ENCODE measurements around the gene TPSG1.
"Not testable (repeated sequence)": the region's sequence is repeated elsewhere in the genome, so short reads cannot be mapped to it uniquely, and the experiment has no call there.

Gene TPSG1

DNA sequence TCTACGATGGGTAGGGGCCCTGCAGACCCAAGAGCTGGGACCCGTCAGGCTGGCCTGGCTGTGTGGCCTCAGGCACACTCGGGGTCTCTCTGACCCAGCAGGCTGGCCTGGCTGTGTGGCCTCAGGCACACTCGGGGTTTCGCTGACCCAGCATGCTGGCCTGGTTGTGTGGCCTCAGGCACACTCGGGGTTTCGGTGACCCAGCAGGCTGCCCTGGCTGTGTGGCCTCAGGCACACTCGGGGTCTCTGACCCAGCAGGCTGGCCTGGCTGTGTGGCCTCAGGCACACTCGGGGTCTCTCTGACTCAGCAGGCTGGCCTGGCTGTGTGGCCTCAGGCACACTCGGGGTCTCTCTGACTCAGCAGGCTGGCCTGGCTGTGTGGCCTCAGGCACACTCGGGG lies 34.3 kb downstream of the TPSG1 start:
- not testable (repeated sequence) for H3K27me3 ChIP-seq (ENCODE audit: control insufficient read depth, insufficient read depth, low read length); H3K27ac ChIP-seq (ENCODE audit: low read depth, low read length); H3K9ac ChIP-seq (ENCODE audit: low read length); H3K4me3 ChIP-seq (ENCODE audit: low read length); H3K36me3 ChIP-seq (ENCODE audit: control insufficient read depth, insufficient read depth, low read length)
- peaks cover 21% of the 10 kb centered on the region for H3K4me1 ChIP-seq (ENCODE audit: control insufficient read depth, insufficient read depth, low read length)

DNA sequence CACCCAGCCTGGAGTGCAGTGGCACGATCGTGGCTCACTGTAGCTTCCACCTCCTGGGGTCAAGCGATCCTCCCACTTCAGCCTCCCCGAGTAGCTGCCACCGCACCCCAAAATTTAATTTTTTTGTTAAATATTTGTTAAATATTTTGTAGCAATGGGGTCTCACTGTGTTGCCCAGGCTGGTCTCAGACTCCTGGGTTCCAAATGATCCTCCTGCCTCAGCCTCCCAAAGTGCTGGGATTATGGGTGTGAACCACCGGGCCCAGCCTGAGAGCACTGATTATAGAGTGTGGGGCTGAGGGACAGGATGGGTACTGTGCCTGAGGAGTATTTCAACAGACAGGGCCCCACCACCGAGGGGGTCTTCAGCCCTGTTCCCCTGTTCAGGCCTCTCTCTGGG lies 35.6 kb downstream of the TPSG1 start:
- H3K27me3 ChIP-seq (ENCODE audit: control insufficient read depth, insufficient read depth, low read length): no peaks in the 10 kb centered on the region
- peaks cover 24% of the 10 kb centered on the region for H3K4me1 ChIP-seq (ENCODE audit: control insufficient read depth, insufficient read depth, low read length)
- H3K9ac ChIP-seq (ENCODE audit: low read length): no peak overlapping the region
- H3K36me3 ChIP-seq (ENCODE audit: control insufficient read depth, insufficient read depth, low read length): no peaks in the 10 kb centered on the region
- H3K27ac ChIP-seq (ENCODE audit: low read depth, low read length): no peak overlapping the region
- no peak overlapping the region for H3K4me3 ChIP-seq (ENCODE audit: low read length)

DNA sequence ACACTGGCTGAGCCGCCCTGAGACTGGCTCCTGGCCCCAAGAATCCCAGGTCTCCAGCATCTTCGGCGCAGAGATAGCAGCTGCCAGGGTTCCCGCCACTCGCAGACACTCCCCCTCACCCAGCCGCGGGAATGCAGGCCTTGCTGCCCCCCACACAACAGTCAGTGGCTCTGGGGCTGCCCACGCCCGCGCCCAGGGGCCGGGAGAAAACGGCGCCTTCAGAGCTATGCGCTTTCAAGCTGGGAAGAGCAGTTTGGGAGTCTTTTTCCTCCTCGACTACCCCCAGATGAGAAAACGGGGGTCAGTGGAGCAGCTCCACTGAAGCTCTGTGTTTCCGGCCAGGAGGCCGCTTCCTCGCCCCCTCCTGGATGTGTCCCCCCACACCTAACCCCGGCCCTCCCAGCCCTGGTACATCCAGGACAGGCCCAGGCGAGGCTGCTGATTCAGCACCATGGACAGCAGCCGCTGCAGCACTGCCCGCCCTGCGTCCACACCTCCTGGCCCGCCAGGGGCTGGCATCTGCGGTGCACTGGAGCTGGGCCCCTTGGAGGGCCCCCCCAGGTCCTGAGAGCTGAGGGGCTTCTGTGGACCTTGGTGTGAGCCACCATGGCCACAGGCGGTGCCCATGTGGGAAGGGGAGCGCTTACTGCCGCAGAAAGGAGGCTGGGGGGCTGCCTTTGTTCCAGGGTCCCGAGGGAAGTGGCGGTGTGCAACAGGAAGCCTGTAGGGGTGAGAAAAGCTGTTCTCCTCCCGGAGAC lies 36.5 kb downstream of the TPSG1 start:
- no peak overlapping the region for H3K4me3 ChIP-seq (ENCODE audit: low read length)
- H3K4me1 ChIP-seq (ENCODE audit: control insufficient read depth, insufficient read depth, low read length): peaks cover 27% of the 10 kb centered on the region
- no peaks in the 10 kb centered on the region for H3K27me3 ChIP-seq (ENCODE audit: control insufficient read depth, insufficient read depth, low read length)
- no peaks in the 10 kb centered on the region for H3K36me3 ChIP-seq (ENCODE audit: control insufficient read depth, insufficient read depth, low read length)
- H3K9ac ChIP-seq (ENCODE audit: low read length): no peak overlapping the region
- H3K27ac ChIP-seq (ENCODE audit: low read depth, low read length): no peak overlapping the region

DNA sequence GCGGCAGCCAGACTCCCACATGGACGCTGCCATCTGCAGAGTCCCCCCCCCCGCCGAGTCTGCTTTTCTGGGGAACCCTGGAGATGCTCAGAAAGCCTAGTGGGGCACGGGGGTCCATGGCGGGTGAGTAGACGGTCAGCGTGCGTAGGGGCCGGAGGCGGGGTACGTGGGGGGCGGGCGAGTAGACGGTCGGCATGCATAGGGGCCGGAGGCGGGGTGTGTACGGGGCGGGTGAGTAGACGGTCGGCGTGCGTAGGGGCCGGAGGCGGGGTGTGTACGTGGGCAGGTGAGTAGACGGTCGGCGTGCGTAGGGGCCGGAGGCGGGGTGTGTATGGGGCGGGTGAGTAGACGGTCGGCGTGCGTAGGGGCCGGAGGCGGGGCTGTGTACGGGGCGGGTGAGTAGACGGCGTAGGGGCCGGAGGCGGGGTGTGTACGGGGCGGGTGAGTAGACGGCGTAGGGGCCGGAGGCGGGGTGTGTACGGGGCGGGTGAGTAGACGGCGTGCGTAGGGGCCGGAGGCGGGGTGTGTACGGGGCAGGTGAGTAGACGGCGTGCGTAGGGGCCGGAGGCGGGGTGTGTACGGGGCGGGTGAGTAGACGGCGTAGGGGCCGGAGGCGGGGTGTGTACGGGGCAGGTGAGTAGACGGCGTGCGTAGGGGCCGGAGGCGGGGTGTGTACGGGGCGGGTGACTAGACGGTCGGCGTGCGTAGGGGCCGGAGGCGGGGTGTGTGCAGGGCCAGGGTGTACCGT lies 39.4 kb downstream of the TPSG1 start:
- Histone ChIP-seq H3K27ac (ENCODE audit: low read depth, low read length) (peak overlapping the region; percentile 97), H3K4me1 (ENCODE audit: control insufficient read depth, insufficient read depth, low read length) (peaks cover 33% of the 10 kb centered on the region)
- not testable (repeated sequence) for H3K36me3 ChIP-seq (ENCODE audit: control insufficient read depth, insufficient read depth, low read length); H3K27me3 ChIP-seq (ENCODE audit: control insufficient read depth, insufficient read depth, low read length); H3K9ac ChIP-seq (ENCODE audit: low read length); H3K4me3 ChIP-seq (ENCODE audit: low read length)

DNA sequence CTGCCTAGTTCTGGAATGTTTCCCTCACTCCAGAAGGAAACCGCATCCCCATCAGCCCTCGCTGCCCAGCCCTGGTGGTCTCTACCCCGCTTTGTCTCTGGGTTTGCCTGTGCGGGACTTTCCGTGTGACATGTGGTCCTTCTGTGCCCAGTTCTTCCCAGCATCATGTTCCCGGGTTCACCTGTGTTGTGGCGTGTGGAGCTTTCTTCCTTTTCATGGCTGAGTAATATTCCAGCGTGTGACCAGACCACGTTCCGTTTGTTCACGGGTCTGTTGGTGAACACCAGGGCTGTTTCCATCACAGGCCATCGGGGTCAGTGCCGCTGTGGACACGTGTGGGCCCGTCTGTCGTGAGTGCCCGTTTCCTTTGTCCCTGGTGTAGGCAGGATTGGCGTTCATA lies 40.1 kb downstream of the TPSG1 start:
- no peaks in the 10 kb centered on the region for H3K27me3 ChIP-seq (ENCODE audit: control insufficient read depth, insufficient read depth, low read length)

DNA sequence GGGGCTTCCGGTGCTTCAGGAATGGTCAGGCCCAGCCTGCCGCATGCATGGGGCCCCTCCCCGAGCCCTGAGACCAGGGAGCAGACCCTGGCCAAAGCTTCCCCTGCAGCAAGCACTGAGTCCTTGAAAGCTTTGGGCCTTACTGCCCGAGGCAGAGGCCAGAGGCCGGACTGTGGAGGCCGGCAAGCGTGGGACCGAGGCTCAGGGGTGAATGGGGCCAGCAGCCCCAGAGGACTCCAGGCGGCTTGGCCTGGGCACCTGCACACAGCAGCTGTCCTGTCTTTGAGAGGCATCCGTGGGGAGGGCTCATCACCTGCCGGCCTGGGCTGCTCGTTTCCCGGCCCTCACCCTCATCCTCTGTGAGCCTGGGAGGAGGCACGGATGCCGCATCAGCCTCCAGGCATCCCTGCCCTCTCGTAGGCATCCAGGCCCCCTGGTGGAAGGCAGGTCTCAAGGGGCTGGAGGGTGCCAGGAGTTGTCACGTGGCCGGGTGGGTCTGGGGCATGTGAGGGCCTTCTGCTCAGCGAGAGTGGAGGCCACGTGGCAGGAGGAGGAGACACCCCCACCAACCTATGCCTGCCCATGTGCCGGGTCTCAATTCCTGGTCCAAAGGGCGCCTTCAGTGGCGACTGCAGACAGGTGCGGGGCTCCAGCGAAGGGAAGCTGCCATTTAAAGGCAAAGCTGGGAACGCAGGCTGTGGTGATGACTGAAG lies 40.8 kb downstream of the TPSG1 start:
- Histone ChIP-seq H3K4me3 (ENCODE audit: low read length) (no peak overlapping the region), H3K4me1 (ENCODE audit: control insufficient read depth, insufficient read depth, low read length) (peaks cover 38% of the 10 kb centered on the region), H3K27ac (ENCODE audit: low read depth, low read length) (peak overlapping the region; percentile 97), H3K27me3 (ENCODE audit: control insufficient read depth, insufficient read depth, low read length) (no peaks in the 10 kb centered on the region), H3K36me3 (ENCODE audit: control insufficient read depth, insufficient read depth, low read length) (no peaks in the 10 kb centered on the region), H3K9ac (ENCODE audit: low read length) (no peak overlapping the region)

More for the DNA sequence above, 40.1 kb downstream of the TPSG1 start:
- H3K9ac ChIP-seq (ENCODE audit: low read length): no peak overlapping the region
- no peaks in the 10 kb centered on the region for H3K36me3 ChIP-seq (ENCODE audit: control insufficient read depth, insufficient read depth, low read length)
- peaks cover 37% of the 10 kb centered on the region for H3K4me1 ChIP-seq (ENCODE audit: control insufficient read depth, insufficient read depth, low read length)
- H3K27ac ChIP-seq (ENCODE audit: low read depth, low read length): peak overlapping the region; percentile 97
- no peak overlapping the region for H3K4me3 ChIP-seq (ENCODE audit: low read length)

DNA sequence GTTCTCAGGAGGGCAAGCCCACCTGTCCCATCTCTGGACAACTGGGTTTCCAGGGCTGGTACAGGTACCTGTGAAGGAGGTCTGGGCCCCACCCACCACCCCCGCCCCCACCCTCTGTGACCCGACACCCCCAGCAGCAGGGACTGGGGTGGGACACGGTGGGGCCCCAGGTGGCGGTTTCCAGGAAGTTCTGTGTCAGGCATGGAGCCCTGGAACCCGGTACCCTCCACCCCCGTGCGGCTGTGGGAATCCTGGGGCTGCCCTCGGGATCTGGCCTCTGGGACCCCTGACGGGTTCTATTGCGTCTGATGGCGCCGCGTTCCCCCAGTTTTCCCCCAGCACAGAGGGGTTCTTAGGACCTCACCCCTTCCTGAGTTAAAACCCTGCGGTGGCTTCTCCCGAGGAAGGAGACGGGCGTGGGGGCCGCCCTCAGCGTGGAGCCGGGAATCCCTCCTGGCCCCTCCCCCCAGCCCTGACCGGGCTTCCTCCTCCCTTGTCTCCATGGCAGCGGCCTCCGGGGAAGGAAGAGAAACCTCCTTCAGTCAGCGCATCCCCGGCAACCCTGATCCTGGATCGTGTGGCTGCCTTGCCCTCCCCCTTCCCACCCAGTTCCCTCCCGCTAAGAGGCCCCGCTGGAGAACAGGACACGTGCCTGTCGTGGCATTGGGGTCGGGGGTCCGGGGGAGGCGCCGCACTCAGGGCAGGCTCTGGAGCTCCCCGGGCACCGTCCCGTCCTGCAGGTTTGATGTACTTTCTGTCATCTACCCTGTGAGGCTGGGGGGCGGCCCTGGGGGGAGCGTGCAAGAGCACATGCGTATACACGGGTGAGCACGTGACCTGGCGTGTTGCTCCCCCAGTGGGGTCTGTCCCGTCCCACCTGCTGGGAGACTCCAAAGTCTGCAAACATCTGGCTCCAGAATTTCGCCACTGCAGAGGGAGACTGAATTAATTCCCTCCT lies 41.8 kb downstream of the TPSG1 start:
- Histone ChIP-seq H3K4me1 (ENCODE audit: control insufficient read depth, insufficient read depth, low read length) (peaks cover 38% of the 10 kb centered on the region), H3K9ac (ENCODE audit: low read length) (no peak overlapping the region)

DNA sequence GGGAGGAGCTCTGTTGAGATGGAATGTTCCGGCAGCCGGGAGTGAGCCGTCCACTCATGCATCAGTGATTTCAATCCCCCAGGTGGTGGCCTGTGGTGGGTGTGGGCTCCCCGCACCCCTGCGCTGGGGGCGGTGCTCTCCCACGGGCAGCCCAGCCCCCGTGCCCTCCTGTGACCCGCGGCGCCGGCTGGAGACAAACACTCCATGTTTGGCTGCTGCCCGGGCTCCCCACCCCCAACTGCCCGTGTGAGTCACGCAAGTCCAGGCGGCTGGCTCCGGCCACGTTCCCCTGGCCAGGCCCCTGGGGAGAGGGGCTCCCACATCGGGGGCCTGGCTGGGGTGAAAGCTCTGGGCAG lies 42.8 kb downstream of the TPSG1 start:
- H3K27ac ChIP-seq (ENCODE audit: low read depth, low read length): peak overlapping the region; percentile 97

More for the DNA sequence above, 41.8 kb downstream of the TPSG1 start:
- Histone ChIP-seq H3K27me3 (ENCODE audit: control insufficient read depth, insufficient read depth, low read length) (no peaks in the 10 kb centered on the region), H3K36me3 (ENCODE audit: control insufficient read depth, insufficient read depth, low read length) (no peaks in the 10 kb centered on the region), H3K4me3 (ENCODE audit: low read length) (peak overlapping the region; percentile 15), H3K27ac (ENCODE audit: low read depth, low read length) (peak overlapping the region; percentile 97)

DNA sequence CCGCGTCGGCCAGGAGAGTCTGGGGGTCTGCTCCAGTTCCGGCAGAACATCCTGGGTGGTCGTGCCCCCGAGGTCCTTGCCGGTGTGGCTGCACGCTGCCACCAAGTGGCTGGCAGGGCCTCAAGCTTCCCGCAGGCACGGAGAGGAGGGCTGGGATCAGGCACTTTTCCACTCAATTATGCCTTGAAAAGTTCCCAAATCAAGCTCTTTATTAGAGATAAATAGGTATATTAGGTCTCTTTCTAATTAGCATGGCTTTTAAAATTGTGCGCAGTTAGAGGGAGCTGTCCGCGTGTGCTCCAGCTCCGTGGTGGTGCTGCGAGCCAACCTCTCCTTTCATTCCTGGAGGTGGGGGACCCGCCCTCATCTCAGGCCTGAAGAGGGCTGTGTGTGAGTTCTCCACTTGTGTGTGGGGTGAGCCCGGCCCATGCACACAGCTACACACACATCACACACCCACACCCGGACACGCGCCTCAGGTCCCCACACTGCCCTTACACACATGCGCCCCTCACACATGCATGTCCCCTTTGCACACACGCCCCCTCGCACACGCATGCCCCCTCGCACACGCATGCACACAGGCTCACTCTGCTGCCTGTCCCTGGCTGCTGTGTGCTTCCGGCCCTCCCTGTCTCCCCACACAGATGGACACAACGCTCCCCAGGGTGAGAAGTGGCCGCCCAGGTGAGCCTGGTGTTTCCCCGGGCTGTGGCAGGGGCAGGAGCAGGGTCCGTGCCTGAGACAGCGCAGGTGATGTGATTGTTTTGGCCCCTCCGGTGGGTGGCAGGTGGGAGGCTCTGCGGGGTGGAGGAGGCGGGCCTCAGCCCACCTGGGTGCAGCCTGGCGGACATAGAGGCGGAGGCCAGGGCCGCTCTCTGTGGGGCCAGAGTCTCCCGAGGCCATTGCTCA lies 43.4 kb downstream of the TPSG1 start:
- Histone ChIP-seq H3K27me3 (ENCODE audit: control insufficient read depth, insufficient read depth, low read length) (no peaks in the 10 kb centered on the region), H3K27ac (ENCODE audit: low read depth, low read length) (peak overlapping the region; percentile 97), H3K36me3 (ENCODE audit: control insufficient read depth, insufficient read depth, low read length) (no peaks in the 10 kb centered on the region), H3K9ac (ENCODE audit: low read length) (no peak overlapping the region), H3K4me3 (ENCODE audit: low read length) (peak overlapping the region; percentile 1), H3K4me1 (ENCODE audit: control insufficient read depth, insufficient read depth, low read length) (peaks cover 38% of the 10 kb centered on the region)

More for the DNA sequence above, 42.8 kb downstream of the TPSG1 start:
- peaks cover 38% of the 10 kb centered on the region for H3K4me1 ChIP-seq (ENCODE audit: control insufficient read depth, insufficient read depth, low read length)
- no peaks in the 10 kb centered on the region for H3K27me3 ChIP-seq (ENCODE audit: control insufficient read depth, insufficient read depth, low read length)
- no peaks in the 10 kb centered on the region for H3K36me3 ChIP-seq (ENCODE audit: control insufficient read depth, insufficient read depth, low read length)
- H3K4me3 ChIP-seq (ENCODE audit: low read length): peak overlapping the region; percentile 29
- no peak overlapping the region for H3K9ac ChIP-seq (ENCODE audit: low read length)

DNA sequence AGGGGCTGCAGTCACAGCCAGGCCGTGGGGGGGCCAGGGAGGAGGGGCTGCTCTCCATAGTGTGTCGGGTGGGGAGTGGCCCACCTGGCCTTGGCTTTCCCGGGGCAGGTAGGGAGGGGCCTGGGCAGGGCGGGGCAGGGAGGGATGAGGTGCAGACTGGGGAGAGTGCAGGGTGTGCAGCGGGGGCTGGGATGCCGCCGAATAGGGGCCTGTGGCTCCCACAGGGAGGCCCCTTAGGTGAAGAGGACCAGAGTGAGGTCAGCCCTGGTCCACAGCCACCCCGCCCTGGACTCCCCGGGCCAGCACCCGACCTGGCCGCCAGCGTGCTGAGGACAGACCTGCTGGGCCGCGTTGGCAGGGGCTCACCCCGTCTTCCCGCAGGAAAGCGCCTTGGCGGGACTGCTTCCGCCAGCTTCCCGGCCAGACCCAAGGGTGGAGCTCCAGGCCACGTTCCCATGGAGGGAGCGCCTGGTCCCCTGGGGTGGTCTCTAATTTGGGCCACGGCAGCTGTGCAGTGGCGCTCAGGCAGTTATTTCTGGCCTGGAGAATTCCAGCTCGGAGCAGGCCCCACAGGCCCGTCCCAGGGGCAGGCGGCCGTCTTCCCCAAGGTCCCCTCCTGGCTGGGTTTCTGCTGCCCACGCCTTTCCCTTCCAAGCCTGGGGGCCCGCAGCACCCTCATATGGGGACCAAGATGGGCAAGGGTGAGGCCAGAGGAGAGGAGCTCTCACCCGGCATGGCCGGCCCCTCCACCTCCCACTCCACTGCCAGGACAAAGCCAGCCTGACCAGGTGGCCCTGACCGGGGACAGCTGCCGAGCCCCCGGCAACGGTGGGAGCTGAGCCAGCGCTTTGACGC lies 44.3 kb downstream of the TPSG1 start:
- no peak overlapping the region for H3K4me3 ChIP-seq (ENCODE audit: low read length)
- H3K36me3 ChIP-seq (ENCODE audit: control insufficient read depth, insufficient read depth, low read length): no peaks in the 10 kb centered on the region
- peak overlapping the region; percentile 30 for H3K9ac ChIP-seq (ENCODE audit: low read length)
- peak overlapping the region; percentile 97 for H3K27ac ChIP-seq (ENCODE audit: low read depth, low read length)
- H3K4me1 ChIP-seq (ENCODE audit: control insufficient read depth, insufficient read depth, low read length): peaks cover 39% of the 10 kb centered on the region
- no peaks in the 10 kb centered on the region for H3K27me3 ChIP-seq (ENCODE audit: control insufficient read depth, insufficient read depth, low read length)
